OCI-LY1 (cell line): ENCODE measurements around the gene SPOP.

Experiments
- EZH2 ChIP-seq: fragments of 200-600 bp; sonication (generic), shearing (Covaris generic); IDR thresholded peaks from 2 replicates; pipeline ENCODE4 v1.8.0; 2017; ENCODE audit warnings: borderline replicate concordance, mixed run types, mild to moderate bottlenecking, antibody characterized with exemption, low read length, moderate library complexity, mixed read lengths
- TF ChIP-seq, protein P1 (sequence below): fragments of 200-600 bp; sonication (generic), shearing (Covaris generic); IDR thresholded peaks from 2 replicates; pipeline ENCODE4 v1.5.1; 2017; ENCODE audit warnings: mild to moderate bottlenecking, antibody characterized with exemption, low read length, moderate library complexity, mixed read lengths

DNA sequence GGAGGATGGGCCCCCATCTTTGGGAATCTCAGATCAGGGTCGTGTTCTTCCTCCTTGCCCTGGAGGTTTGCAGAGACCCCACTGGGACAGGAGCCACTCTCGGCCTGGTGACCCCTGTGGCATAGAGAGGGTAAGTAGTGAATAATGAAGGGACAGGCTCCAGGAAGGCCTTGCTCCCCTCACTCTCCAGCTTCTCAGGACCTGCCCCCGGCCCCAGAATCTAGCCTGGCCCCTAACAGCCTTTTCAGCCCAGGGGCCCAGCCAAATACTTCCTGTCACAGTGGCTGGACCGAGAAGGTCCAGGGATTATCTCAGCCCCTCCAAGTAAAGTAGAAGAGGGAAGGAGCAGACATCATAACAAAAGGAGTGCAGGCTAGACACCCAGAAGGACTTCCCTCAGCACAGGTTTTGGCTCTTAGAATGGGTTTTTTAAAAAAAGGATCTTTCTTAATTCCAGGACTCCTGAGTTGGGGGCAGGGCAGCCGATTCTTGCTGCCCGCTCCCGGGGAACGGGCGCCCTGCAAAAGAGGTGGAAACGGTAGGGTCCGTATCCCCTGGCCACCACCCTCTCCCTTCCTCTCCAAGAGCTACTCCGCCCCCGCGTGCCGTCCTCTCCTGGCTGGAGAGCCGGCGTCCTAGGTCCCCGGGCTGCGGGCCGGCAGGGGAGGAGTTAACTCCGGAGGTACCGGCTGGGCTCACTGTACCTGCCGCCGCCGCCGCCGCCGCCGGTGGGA lies 102.8 kb downstream of the SPOP start:
- TF ChIP-seq, protein P1, sequence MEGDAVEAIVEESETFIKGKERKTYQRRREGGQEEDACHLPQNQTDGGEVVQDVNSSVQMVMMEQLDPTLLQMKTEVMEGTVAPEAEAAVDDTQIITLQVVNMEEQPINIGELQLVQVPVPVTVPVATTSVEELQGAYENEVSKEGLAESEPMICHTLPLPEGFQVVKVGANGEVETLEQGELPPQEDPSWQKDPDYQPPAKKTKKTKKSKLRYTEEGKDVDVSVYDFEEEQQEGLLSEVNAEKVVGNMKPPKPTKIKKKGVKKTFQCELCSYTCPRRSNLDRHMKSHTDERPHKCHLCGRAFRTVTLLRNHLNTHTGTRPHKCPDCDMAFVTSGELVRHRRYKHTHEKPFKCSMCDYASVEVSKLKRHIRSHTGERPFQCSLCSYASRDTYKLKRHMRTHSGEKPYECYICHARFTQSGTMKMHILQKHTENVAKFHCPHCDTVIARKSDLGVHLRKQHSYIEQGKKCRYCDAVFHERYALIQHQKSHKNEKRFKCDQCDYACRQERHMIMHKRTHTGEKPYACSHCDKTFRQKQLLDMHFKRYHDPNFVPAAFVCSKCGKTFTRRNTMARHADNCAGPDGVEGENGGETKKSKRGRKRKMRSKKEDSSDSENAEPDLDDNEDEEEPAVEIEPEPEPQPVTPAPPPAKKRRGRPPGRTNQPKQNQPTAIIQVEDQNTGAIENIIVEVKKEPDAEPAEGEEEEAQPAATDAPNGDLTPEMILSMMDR = no peak
- TF ChIP-seq EZH2 = no peak
